GM12891 (cell line): Measurements from ENCODE around the gene NREP.

ENCODE experiments used
- PAX5 ChIP-seq: IDR thresholded peaks from 2 replicates; pipeline ENCODE4 v1.6.1; 2011; ENCODE audit warnings: low read length, moderate library complexity, mild to moderate bottlenecking; ENCODE audit not compliant: insufficient read depth, severe bottlenecking
- POLR2A ChIP-seq: IDR thresholded peaks from 2 replicates; pipeline ENCODE4 v1.6.1; 2011; ENCODE audit warnings: low read depth, low read length, control low read depth
- TAF1 ChIP-seq: IDR thresholded peaks from 2 replicates; pipeline ENCODE4 v1.6.1; 2011; ENCODE audit warnings: low read depth, low read length, control low read depth

- TF ChIP-seq POLR2A (no peak), PAX5 (no peak), TAF1 (no peak)
These were observed 30.0 kb downstream of the NREP start for GRCh38 chr5:111726986-111727385.
